ENCODE data around the gene KLRC4. TPM values are rescaled to one million over a fixed set of nuclear protein-coding genes. Genes with fewer than 3 reads are reported as not detected.
"Not testable (repeated sequence)": the region's sequence is repeated elsewhere in the genome, so short reads cannot be mapped to it uniquely, and the experiment has no call there.

KLRC4 gene
- total RNA-seq, 1 donor from 2014 or later, result not detected

GRCh38 chr12:10422159-10422558, 12.6 kb upstream of the KLRC4 start:
- not testable (repeated sequence) for H3K4me3 Mint-ChIP-seq (ENCODE audit: unreplicated experiment); H3K27me3 Mint-ChIP-seq (ENCODE audit: unreplicated experiment); H3K36me3 Mint-ChIP-seq (ENCODE audit: low read depth, unreplicated experiment); H3K4me1 Mint-ChIP-seq (ENCODE audit: unreplicated experiment); DNase-seq (ENCODE audit: low spot score); H3K27ac Mint-ChIP-seq (ENCODE audit: unreplicated experiment); H3K9me3 Mint-ChIP-seq (ENCODE audit: unreplicated experiment)

- H3K4me3 Mint-ChIP-seq (ENCODE audit: unreplicated experiment); H3K27me3 Mint-ChIP-seq (ENCODE audit: unreplicated experiment); H3K9me3 Mint-ChIP-seq (ENCODE audit: unreplicated experiment); H3K27ac Mint-ChIP-seq (ENCODE audit: unreplicated experiment); DNase-seq (ENCODE audit: low spot score); H3K4me1 Mint-ChIP-seq (ENCODE audit: unreplicated experiment); H3K36me3 Mint-ChIP-seq (ENCODE audit: low read depth, unreplicated experiment): not testable (repeated sequence)
Observed at GRCh38 chr12:10420334-10420733, 10.8 kb upstream of the KLRC4 start, which contains the start of gene KLRC3. Gene KLRC3, minus strand, starts transcription at chr12:10420595. Its CDS starts 45 bp downstream, at chr12:10420550.

GRCh38 chr12:10408842-10409241, 715 bp downstream of the KLRC4 start:
- TF ChIP-seq CTCF (IDR thresholded peaks at IDR 0.05; ENCODE audit: unreplicated experiment), result no peak
- Mint-ChIP-seq H3K4me1 (ENCODE audit: unreplicated experiment) (peaks cover 6% of the 10 kb centered on the region), H3K27me3 (ENCODE audit: unreplicated experiment) (no peaks in the 10 kb centered on the region), H3K9me3 (ENCODE audit: unreplicated experiment) (no peaks in the 10 kb centered on the region), H3K4me3 (ENCODE audit: unreplicated experiment) (no peak overlapping the region), H3K36me3 (ENCODE audit: low read depth, unreplicated experiment) (no peaks in the 10 kb centered on the region), H3K27ac (ENCODE audit: unreplicated experiment) (no peak overlapping the region)
- no peak for DNase-seq (ENCODE audit: low spot score)

- Mint-ChIP-seq H3K27me3 (ENCODE audit: unreplicated experiment) (no peaks in the 10 kb centered on the region), H3K36me3 (ENCODE audit: low read depth, unreplicated experiment) (no peaks in the 10 kb centered on the region), H3K4me3 (ENCODE audit: unreplicated experiment) (no peak overlapping the region), H3K27ac (ENCODE audit: unreplicated experiment) (no peak overlapping the region), H3K9me3 (ENCODE audit: unreplicated experiment) (no peaks in the 10 kb centered on the region), H3K4me1 (ENCODE audit: unreplicated experiment) (peaks cover 6% of the 10 kb centered on the region)
- TF ChIP-seq CTCF (IDR thresholded peaks at IDR 0.05; ENCODE audit: unreplicated experiment), result no peak
- DNase-seq (ENCODE audit: low spot score), result no peak
Observed at GRCh38 chr12:10406725-10407124, 2.8 kb downstream of the KLRC4 start.

- TF ChIP-seq CTCF (IDR thresholded peaks at IDR 0.05; ENCODE audit: unreplicated experiment), result no peak
- Mint-ChIP-seq H3K4me3 (ENCODE audit: unreplicated experiment) (no peak overlapping the region), H3K27me3 (ENCODE audit: unreplicated experiment) (no peaks in the 10 kb centered on the region), H3K27ac (ENCODE audit: unreplicated experiment) (no peak overlapping the region), H3K4me1 (ENCODE audit: unreplicated experiment) (peaks cover 6% of the 10 kb centered on the region), H3K9me3 (ENCODE audit: unreplicated experiment) (no peaks in the 10 kb centered on the region), H3K36me3 (ENCODE audit: low read depth, unreplicated experiment) (no peaks in the 10 kb centered on the region)
- no peak for DNase-seq (ENCODE audit: low spot score)
Observed at GRCh38 chr12:10405294-10405693, 4.3 kb downstream of the KLRC4 start.

- H3K9me3 Mint-ChIP-seq (ENCODE audit: unreplicated experiment), result no peaks in the 10 kb centered on the region
- TF ChIP-seq CTCF (IDR thresholded peaks at IDR 0.05; ENCODE audit: unreplicated experiment), result no peak
- H3K4me3 Mint-ChIP-seq (ENCODE audit: unreplicated experiment), result no peak overlapping the region
- H3K27me3 Mint-ChIP-seq (ENCODE audit: unreplicated experiment), result no peaks in the 10 kb centered on the region
- no peaks in the 10 kb centered on the region for H3K36me3 Mint-ChIP-seq (ENCODE audit: low read depth, unreplicated experiment)
- peaks cover 6% of the 10 kb centered on the region for H3K4me1 Mint-ChIP-seq (ENCODE audit: unreplicated experiment)
- H3K27ac Mint-ChIP-seq (ENCODE audit: unreplicated experiment), result no peak overlapping the region
- DNase-seq (ENCODE audit: low spot score), result no peak
Observed at GRCh38 chr12:10404798-10405197, 4.8 kb downstream of the KLRC4 start.

Data from endothelial cell (in vitro differentiated cells).